HG03196 (cell line): Measurements from ENCODE around the gene BSG.

Experiments used
- ATAC-seq: cut with Tn5 transposase; IDR thresholded peaks from one replicate; pipeline ENCODE4 v1.9.1; 2021; ENCODE audit not compliant: unreplicated experiment

BSG gene

GRCh38 chr19:570937-571565, 1.3 kb upstream of the BSG start:
- no peak for ATAC-seq

DNA sequence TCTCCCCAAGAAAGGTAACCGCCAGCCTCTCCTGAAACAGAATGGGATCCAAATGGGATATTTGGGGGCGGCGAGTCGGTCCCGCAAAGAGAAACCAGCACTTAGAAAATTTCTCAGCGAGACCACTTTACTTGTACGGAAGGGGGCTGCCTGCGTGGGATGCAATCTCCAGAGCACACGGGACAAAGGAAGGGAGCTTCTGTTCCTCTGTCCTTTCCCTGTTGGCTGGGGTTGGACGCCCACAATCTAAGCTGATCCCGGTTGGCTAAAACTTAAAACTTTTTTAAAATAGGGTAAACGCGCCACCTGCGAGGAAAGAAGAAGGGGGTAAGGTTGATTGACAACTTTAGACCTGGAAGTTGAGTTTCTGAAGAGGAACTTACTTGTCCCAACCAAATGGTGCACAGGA, 826 bp upstream of the BSG start:
- ATAC-seq = no peak

DNA sequence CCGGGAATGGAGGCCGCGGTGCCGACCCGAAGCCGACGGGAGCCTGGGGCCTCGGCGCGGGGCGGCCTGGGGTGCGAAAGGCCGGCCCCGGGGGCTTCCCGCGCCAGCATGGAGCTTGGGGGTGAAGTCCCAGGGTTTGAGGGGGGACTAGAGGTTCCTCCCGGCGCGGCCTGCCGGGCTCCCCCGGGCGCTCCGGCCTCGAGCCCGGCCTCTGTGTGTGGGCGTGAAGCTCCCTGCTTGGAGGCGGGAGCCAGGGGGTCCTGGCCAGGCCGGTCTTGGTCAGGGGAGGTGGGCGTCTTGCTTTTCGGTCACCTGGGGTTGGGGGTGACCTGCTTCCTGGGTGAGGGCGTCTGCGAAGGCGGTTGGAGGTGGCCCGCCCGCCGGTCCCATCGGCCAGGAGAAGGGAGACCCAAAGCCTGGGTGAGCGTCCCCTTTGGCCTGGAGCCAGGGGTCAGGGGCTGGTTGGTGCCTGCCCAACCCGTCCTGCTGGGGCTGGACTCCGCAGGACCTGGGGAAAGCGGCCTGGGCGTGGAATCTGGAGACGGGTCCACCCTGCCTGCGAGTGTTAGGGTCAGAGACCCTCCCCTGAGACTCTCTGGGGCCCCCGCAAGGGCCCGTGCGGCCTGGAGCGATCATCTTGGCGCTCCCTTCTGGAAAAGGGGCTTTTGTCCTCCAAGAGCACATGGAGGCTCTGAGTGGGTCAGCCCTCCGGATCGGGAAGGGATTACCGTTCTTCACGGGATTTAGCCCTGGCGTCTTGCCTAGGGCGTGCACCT, 535 bp downstream of the BSG start:
- peak; percentile 22 for ATAC-seq

DNA sequence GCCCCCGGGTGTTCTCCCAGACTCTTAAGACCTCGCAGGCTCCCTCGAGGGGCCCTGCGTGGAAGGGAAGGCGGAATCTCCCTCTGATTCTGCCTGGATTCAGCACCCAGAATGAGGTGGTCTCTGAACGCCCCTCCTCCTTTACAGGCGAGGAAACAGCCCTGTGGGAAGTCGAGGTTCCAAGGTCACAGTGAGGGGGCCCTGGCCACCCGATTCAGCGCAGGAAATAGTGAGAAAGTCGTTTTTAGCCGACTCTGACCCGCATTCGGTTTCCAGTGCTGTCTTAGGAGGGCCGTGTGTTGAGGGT, 1.1 kb downstream of the BSG start:
- no peak for ATAC-seq

- no peak for ATAC-seq
Observed at GRCh38 chr19:574658-575526, 2.5 kb downstream of the BSG start.

GRCh38 chr19:575527-576506, 3.4 kb downstream of the BSG start:
- ATAC-seq = no peak

GRCh38 chr19:576768-577438, 4.5 kb downstream of the BSG start:
- ATAC-seq = no peak

- ATAC-seq = no peak
Observed at GRCh38 chr19:577439-578392, 5.3 kb downstream of the BSG start.

DNA sequence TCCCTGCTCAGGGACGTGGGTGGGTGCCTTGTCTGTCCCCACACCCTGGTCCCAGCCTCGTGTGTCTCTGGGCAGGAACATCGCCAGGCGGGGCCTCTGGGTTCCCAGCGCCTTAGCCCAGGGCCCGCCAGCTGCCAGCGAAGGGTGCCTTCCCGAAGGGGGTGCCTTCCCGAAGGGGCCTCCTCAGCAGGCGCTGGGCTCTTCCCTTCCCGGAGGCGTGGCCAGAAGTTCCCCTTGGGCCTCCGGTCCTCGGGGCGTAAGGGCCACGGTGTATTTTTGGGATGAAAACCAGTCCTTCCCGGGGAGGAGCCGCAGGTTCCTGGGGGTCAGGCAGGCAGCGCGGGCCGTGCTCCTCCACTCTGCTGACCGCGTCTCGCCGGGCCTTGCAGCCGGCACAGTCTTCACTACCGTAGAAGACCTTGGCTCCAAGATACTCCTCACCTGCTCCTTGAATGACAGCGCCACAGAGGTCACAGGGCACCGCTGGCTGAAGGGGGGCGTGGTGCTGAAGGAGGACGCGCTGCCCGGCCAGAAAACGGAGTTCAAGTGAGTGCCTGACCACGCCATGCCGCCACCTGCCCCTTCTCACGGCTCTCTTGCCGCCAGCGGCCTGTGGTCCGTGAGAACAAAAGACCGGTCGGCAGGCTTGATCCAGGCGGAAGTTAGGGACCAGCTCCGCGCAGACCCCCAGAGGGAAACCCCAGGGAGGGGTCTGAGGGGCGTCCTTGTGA, 6.9 kb downstream of the BSG start:
- ATAC-seq = no peak

DNA sequence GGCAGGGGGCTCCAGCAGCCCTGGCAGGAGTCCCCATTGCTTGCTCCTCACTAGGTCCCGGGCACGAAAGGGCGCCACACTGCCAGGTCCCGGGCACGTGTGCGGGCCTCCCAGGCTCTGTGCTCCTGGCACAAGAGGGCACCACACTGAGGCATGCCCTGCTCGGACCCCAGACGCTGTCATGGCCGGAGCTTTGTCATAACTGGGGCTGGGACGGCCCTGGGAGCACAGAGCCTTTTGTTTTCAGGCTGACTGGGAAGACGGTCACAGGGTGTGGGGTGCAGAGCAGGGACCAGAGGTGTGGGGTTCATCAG, 7.4 kb downstream of the BSG start:
- no peak for ATAC-seq

DNA sequence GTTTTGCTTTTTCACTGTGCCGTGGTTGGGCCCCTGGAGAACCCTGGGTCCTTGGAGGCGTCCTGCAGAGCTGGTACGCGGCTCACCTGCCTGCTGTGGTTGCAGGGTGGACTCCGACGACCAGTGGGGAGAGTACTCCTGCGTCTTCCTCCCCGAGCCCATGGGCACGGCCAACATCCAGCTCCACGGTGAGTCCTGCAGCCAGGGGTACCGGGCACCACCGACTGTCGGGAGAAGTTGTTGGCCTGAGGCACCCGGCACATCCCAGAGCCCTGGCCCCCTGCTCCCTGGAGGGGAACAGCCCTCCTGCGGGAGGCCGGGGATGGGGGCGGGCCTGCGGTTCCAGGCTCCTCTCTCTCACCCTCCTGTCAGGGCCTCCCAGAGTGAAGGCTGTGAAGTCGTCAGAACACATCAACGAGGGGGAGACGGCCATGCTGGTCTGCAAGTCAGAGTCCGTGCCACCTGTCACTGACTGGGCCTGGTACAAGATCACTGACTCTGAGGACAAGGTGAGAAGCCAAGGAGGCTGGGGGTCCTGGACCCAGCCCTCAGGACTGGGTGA, 8.0 kb downstream of the BSG start:
- ATAC-seq = no peak

DNA sequence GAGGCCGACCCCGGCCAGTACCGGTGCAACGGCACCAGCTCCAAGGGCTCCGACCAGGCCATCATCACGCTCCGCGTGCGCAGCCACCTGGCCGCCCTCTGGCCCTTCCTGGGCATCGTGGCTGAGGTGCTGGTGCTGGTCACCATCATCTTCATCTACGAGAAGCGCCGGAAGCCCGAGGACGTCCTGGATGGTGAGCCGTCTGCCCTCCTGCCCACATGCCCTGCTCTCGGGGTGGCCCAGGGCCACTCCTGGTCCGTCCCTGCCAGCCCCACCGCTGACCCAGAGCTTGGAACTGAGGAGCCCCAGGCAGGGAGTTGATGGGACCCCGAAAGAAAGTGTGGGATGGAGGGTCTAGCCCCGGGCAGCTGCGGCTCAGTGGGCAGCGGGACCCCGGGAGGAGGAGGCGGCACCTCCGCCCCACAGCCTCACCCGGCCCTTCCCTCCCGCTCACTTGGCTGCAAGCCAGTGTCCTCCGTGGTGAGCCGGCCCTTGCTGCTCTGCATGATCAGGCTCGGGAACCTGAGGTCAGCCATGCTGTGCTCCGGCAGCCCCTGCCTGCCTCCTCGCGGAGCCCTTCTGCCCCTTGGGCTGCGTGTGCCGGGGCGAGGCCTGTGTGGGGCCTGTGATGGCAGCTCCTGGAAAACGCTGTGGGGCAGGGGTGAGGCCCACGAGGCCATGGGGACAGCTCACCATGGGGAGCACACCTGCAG, 9.2 kb downstream of the BSG start:
- ATAC-seq = no peak

DNA sequence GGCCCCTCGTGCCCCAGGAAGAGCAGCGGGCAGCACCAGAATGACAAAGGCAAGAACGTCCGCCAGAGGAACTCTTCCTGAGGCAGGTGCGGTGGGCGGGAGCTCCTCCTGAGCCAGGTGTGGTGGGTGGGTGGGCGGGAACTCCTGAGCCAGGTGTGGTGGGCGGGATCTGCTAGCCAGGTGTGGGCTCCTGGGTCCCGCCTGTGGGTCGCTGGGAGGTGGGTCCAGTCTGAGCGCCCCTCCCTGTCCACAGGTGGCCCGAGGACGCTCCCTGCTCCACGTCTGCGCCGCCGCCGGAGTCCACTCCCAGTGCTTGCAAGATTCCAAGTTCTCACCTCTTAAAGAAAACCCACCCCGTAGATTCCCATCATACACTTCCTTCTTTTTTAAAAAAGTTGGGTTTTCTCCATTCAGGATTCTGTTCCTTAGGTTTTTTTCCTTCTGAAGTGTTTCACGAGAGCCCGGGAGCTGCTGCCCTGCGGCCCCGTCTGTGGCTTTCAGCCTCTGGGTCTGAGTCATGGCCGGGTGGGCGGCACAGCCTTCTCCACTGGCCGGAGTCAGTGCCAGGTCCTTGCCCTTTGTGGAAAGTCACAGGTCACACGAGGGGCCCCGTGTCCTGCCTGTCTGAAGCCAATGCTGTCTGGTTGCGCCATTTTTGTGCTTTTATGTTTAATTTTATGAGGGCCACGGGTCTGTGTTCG, 10.3 kb downstream of the BSG start:
- ATAC-seq = no peak

DNA sequence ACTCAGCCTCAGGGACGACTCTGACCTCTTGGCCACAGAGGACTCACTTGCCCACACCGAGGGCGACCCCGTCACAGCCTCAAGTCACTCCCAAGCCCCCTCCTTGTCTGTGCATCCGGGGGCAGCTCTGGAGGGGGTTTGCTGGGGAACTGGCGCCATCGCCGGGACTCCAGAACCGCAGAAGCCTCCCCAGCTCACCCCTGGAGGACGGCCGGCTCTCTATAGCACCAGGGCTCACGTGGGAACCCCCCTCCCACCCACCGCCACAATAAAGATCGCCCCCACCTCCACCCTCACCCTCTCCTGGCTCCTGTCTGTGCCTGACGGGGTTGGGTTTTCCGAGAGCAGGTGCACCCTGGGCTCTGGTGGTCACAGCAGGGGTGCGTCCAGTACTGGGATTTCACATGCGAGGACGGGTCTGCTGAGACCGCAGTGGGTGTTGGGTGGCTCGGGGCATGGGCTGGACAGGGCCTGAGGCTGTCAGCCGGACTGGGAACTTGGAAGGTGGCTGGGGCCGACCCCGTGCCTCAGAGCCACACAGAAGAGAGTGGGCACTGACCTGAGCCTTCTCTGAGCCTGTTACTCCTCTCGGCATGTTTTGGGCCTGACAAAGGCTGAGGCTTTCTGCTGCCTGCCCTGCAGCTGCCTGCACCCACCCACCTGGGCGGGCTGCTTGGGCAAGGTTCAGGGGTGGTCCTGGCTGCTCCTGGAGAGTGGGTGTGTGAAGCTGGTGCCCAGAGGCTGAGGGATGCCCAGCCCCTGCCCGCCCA, 11.0 kb downstream of the BSG start:
- ATAC-seq = no peak

DNA sequence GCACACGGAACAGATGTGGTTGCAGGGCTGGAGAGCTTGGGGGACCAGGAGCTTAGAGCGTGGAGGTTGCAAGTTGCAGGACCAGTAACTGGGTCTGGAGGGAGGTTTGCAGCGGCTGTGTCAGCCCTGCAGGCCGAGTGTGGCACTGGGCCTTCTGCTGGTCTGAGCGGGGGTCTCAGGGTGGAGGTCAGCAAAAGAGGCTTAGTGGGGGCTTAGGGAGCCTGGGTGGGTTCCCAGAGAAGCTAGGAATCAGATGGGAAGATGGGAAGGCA, 11.5 kb downstream of the BSG start:
- ATAC-seq = no peak

DNA sequence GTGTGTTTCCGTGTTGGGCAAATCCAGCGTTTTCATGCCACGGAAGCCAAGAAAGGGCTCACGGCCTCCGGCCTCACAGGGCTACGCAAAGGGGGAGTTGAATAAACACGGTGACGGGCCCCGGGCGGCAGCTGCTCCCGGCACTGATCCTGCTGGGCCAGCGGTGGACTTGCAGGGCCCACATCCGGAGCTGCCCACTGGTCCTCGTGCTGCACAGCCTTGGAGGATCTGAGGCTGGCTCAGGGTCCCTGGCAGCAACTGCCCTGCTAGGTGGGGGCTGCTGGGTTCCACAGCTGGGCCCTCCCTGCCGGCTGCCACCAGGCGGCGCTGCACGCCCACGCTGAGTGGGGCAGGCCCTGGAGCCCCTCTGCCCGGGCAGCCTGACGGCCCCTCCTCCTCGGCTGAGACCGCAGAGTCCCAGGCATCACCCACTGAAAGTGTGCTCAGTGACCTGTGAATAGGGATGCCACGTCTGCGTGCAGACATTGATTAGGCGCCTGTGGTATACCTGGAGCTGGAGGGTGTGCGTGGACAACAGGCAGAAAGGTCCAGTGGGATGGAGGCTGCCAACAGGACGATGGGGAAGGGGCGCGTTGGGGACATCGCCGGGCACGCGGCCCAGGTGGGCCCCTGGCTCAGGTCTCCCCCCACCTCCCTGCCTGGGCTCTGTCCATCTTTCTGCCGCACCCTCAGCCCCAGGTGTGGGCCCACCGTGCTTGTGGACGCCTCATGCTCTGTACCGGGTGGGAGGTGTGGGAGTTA, 12.0 kb downstream of the BSG start:
- ATAC-seq = no peak
